ENCODE results near the gene ID1. TPM values are rescaled to one million over a fixed set of nuclear protein-coding genes. Genes with fewer than 3 reads are reported as not detected.

The ID1 gene, protein sequence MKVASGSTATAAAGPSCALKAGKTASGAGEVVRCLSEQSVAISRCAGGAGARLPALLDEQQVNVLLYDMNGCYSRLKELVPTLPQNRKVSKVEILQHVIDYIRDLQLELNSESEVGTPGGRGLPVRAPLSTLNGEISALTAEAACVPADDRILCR
- 315 and 419 TPM in 2 replicates for total RNA-seq (2016; rRNA removed; fragmentation: Illumina TruSeq; extraction: Trizol)
- total RNA-seq (2016; cell fraction: cytosol; rRNA removed; fragmentation: Illumina TruSeq; extraction: Trizol; ENCODE audit: low read depth) = 421 and 422 TPM in 2 replicates
- total RNA-seq (2016; cell fraction: insoluble cytoplasmic fraction; rRNA removed; fragmentation: Illumina TruSeq; extraction: Trizol) = 297 and 421 TPM in 2 replicates
- total RNA-seq (2016; cell fraction: membrane; rRNA removed; fragmentation: Illumina TruSeq; extraction: Trizol) = 329 and 339 TPM in 2 replicates
- 273 and 295 TPM in 2 replicates for total RNA-seq (2016; cell fraction: nucleus; rRNA removed; fragmentation: Illumina TruSeq; extraction: Trizol)
- polyA plus RNA-seq (2011; rRNA removed) = 258 and 320 TPM in 2 replicates
- polyA plus RNA-seq (2011; cell fraction: cytosol; rRNA removed) = 494 and 1,223 TPM in 2 replicates
- polyA plus RNA-seq (2011; cell fraction: nucleus; rRNA removed) = 541 and 1,398 TPM in 2 replicates
- 119 and 147 TPM in 2 replicates for polyA plus RNA-seq (2012)
- polyA plus RNA-seq (2016; cell fraction: cytosol; fragmentation: Illumina TruSeq; extraction: Trizol; ENCODE audit: low read depth) = 99.0 and 102 TPM in 2 replicates
- 273 and 282 TPM in 2 replicates for polyA plus RNA-seq (2016; cell fraction: insoluble cytoplasmic fraction; fragmentation: Illumina TruSeq; extraction: Trizol; ENCODE audit: low read depth)
- 104 TPM in 2 replicates for polyA plus RNA-seq (2016; cell fraction: membrane; fragmentation: Illumina TruSeq; extraction: Trizol; ENCODE audit: low read depth)
- polyA plus RNA-seq (2016; cell fraction: nucleus; fragmentation: Illumina TruSeq; extraction: Trizol; ENCODE audit: insufficient read depth, low read depth) = 496 and 499 TPM in 2 replicates
- 259 and 709 TPM in 2 replicates for polyA minus RNA-seq (2011; rRNA and poly(A)+ RNA removed; ENCODE audit: low replicate concordance)
- polyA minus RNA-seq (2011; cell fraction: cytosol; rRNA and poly(A)+ RNA removed) = 242 and 434 TPM in 2 replicates
- 194 and 456 TPM in 2 replicates for polyA minus RNA-seq (2011; cell fraction: nucleus; rRNA and poly(A)+ RNA removed)
- Bru-seq, nascent RNA = percentile 100 among the genes with signal in this experiment
- percentile 97 among the genes with signal in this experiment for BruChase-seq, experiment 1, labeled RNA remaining after a 6-hour chase
- BruChase-seq, experiment 2, labeled RNA remaining after a 2-hour chase = percentile 99 among the genes with signal in this experiment
- long read RNA-seq, experiment 1, transcript ID1-201 (1 exons, 1,233 nt) = minor isoform, 5 of 189 reads
- long read RNA-seq, experiment 1, transcript ID1-202 (2 exons, 994 nt) = major isoform, 184 of 189 reads
- long read RNA-seq, experiment 1, partial matches to known transcripts = 0 of 189 reads
- long read RNA-seq, experiment 1, other reads (novel, unspliced or antisense) = 0 of 189 reads
- long read RNA-seq, experiment 2, transcript ID1-201 (1 exons, 1,233 nt) = minor isoform, 40 of 535 reads
- long read RNA-seq, experiment 2, transcript ID1-202 (2 exons, 994 nt) = major isoform, 490 of 535 reads
- long read RNA-seq, experiment 2, partial matches to known transcripts = 0 of 535 reads
- long read RNA-seq, experiment 2, other reads (novel, unspliced or antisense) = 5 of 535 reads

DNA sequence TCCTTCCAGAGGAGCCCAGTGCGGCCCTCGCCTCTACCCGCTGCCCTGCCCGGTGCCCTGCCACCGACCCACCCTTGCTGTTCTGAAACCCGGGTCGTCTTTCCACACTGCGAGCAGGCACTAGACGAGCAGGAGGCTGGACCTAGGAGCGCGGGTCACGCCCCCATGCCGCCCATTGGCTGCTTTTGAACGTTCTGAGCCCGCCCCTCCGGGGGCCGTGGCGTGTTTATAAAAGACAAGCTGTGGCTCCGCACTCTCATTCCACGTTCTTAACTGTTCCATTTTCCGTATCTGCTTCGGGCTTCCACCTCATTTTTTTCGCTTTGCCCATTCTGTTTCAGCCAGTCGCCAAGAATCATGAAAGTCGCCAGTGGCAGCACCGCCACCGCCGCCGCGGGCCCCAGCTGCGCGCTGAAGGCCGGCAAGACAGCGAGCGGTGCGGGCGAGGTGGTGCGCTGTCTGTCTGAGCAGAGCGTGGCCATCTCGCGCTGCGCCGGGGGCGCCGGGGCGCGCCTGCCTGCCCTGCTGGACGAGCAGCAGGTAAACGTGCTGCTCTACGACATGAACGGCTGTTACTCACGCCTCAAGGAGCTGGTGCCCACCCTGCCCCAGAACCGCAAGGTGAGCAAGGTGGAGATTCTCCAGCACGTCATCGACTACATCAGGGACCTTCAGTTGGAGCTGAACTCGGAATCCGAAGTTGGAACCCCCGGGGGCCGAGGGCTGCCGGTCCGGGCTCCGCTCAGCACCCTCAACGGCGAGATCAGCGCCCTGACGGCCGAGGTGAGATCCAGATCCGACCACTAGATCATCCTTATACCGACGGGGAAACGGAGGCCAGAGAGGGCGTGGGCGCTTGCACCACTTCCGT, at the start of gene ID1:
Gene ID1 (plus strand): TSS at position 259 of the 871 bp plus-strand sequence. CDS start 99 bp downstream, at position 358.
- intact Hi-C loops (cut with micrococcal nuclease; ENCODE audit: unreplicated experiment) (loop anchor here (5.0 kb wide), 1 partner anchor 117 kb away; the partner anchor contains the start of gene BCL2L1), in situ Hi-C loops (cut with HindIII; ENCODE audit: extremely low pct_ligation_motif_present, low pct_unique_long_range_greater_than_20kb) (no loop called here)
- Histone ChIP-seq H4K20me1 (ENCODE audit: insufficient read depth, low read length) (peaks cover 19% of the 10 kb centered on the region), H3K4me3 (replicated peaks in 1 of 3; ENCODE audit: insufficient read depth in 1 of 3, low read depth in 2 of 3, low read length in 3 of 3) (peak within 1 kb of the TSS; percentile 81 to 99 (median 95)), H3K4me1 (ENCODE audit: insufficient read depth, low read length) (peaks cover 53% of the 10 kb centered on the region), H3K27me3 (ENCODE audit: control insufficient read depth in 1 of 2, insufficient read depth in 2 of 2, low read length in 2 of 2) (no peaks in the 10 kb centered on the region; a peak in 1 of 5 replicates), H3K79me2 (ENCODE audit: insufficient read depth, low read length) (peaks cover 44% of the 10 kb centered on the region), H3K36me3 (replicated peaks in 1 of 2; ENCODE audit: control insufficient read depth in 1 of 2, insufficient read depth in 2 of 2, low read length in 2 of 2) (peaks cover 0 to 5% of the 10 kb centered on the region in 2 experiments; a peak in 4 of 5 replicates), H3K9me3 (ENCODE audit: low read length) (no peaks in the 10 kb centered on the region), H2AFZ (ENCODE audit: low read length) (no peak within 1 kb of the TSS), H3K27ac (ENCODE audit: extremely low read length, insufficient read depth, low read length) (peak within 1 kb of the TSS; percentile 98), H3K4me2 (ENCODE audit: low read depth, low read length) (peak within 1 kb of the TSS; percentile 94), H3K9ac (ENCODE audit: insufficient read depth, low read depth, low read length) (peak within 1 kb of the TSS; percentile 99)
- DNase-seq (ENCODE audit: low spot score) (peak; percentile 99), ATAC-seq (peak; percentile 58), FAIRE-seq (peak; percentile 89)
- under 1% methylated on average over 57 of the region's 74 CpGs for WGBS (ENCODE audit: low lambda C conversion rate)
- CTCF ChIA-PET (ENCODE audit: low intra/inter-chr PET ratio, low total read pairs) = no interaction called here
- BruUV-seq (replicated peaks) = TSS peak; percentile 96
- POLR2A ChIA-PET = interaction anchor here (0.9 to 13.6 kb wide), 25 partner anchors 7 to 274 kb away, joined by 3 to 1427 read pairs (median 14); partner anchors contain the start of genes BCL2L1 and TPX2
- TF ChIP-seq BORCS8-MEF2B (CRISPR knock-in tag; IDR thresholded peaks at IDR 0.05) (peak; percentile 99), KDM5B (CRISPR knock-in tag; IDR thresholded peaks at IDR 0.05; ENCODE audit: borderline replicate concordance) (peak; percentile 94), ZNF282 (IDR thresholded peaks at IDR 0.05; ENCODE audit: partially characterized antibody) (no peak), FOXM1 (CRISPR knock-in tag; IDR thresholded peaks at IDR 0.05) (peak; percentile 79), GABPA (IDR thresholded peaks at IDR 0.05; ENCODE audit: low read depth, low read length) (no peak), GABPA (CRISPR knock-in tag; IDR thresholded peaks at IDR 0.05; ENCODE audit: low read depth) (no peak)
- TF ChIP-seq, protein P1, sequence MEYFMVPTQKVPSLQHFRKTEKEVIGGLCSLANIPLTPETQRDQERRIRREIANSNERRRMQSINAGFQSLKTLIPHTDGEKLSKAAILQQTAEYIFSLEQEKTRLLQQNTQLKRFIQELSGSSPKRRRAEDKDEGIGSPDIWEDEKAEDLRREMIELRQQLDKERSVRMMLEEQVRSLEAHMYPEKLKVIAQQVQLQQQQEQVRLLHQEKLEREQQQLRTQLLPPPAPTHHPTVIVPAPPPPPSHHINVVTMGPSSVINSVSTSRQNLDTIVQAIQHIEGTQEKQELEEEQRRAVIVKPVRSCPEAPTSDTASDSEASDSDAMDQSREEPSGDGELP (IDR thresholded peaks at IDR 0.05; ENCODE audit: borderline replicate concordance, low read depth) = peak; percentile 88
- TF ChIP-seq, protein P2, sequence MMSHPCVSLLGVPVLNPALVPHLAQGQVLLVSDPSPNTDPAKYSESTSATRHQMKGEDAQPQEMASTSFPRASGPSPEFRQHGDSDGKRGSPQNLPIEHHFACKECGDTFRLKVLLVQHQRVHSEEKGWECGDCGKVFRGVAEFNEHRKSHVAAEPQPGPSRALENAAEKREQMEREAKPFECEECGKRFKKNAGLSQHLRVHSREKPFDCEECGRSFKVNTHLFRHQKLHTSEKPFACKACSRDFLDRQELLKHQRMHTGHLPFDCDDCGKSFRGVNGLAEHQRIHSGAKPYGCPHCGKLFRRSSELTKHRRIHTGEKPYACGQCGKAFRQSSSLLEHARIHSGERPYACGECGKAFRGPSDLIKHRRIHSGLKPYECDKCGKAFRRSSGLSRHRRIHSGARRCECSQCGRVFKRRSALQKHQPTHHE (CRISPR knock-in tag; IDR thresholded peaks at IDR 0.05; ENCODE audit: borderline replicate concordance) = peak; percentile 75
- TF ChIP-seq, protein P3, sequence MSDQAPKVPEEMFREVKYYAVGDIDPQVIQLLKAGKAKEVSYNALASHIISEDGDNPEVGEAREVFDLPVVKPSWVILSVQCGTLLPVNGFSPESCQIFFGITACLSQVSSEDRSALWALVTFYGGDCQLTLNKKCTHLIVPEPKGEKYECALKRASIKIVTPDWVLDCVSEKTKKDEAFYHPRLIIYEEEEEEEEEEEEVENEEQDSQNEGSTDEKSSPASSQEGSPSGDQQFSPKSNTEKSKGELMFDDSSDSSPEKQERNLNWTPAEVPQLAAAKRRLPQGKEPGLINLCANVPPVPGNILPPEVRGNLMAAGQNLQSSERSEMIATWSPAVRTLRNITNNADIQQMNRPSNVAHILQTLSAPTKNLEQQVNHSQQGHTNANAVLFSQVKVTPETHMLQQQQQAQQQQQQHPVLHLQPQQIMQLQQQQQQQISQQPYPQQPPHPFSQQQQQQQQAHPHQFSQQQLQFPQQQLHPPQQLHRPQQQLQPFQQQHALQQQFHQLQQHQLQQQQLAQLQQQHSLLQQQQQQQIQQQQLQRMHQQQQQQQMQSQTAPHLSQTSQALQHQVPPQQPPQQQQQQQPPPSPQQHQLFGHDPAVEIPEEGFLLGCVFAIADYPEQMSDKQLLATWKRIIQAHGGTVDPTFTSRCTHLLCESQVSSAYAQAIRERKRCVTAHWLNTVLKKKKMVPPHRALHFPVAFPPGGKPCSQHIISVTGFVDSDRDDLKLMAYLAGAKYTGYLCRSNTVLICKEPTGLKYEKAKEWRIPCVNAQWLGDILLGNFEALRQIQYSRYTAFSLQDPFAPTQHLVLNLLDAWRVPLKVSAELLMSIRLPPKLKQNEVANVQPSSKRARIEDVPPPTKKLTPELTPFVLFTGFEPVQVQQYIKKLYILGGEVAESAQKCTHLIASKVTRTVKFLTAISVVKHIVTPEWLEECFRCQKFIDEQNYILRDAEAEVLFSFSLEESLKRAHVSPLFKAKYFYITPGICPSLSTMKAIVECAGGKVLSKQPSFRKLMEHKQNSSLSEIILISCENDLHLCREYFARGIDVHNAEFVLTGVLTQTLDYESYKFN (CRISPR knock-in tag; conservative IDR thresholded peaks at IDR 0.05) = peak; percentile 80

Measured in HepG2 (cell line).